ENCODE data around the gene PPARA.

DNA sequence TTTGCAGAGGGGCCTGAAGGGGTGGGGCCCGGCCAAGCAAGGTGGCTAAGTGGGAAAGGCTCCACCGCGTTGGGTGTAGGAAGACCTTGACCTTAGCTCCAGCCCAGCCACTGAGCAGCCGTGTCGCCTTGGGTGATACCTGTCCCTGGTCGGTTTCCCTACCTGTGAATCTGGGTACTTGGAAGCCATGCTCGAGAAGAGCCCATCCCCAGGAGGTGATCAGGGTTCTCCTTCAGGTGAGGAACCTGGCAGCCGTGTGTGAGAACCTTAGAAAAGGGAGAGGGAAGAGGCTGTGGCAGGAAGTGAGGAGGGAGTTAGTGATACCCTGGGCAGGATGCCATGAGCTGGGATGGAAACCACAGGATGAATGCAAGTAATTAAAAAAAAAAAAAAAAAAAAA lies 21.6 kb downstream of the PPARA start:
- no peak for TF ChIP-seq POLR2A (IDR thresholded peaks at IDR 0.05; ENCODE audit: low read depth, low read length)
- TF ChIP-seq, protein P1, sequence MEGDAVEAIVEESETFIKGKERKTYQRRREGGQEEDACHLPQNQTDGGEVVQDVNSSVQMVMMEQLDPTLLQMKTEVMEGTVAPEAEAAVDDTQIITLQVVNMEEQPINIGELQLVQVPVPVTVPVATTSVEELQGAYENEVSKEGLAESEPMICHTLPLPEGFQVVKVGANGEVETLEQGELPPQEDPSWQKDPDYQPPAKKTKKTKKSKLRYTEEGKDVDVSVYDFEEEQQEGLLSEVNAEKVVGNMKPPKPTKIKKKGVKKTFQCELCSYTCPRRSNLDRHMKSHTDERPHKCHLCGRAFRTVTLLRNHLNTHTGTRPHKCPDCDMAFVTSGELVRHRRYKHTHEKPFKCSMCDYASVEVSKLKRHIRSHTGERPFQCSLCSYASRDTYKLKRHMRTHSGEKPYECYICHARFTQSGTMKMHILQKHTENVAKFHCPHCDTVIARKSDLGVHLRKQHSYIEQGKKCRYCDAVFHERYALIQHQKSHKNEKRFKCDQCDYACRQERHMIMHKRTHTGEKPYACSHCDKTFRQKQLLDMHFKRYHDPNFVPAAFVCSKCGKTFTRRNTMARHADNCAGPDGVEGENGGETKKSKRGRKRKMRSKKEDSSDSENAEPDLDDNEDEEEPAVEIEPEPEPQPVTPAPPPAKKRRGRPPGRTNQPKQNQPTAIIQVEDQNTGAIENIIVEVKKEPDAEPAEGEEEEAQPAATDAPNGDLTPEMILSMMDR (IDR thresholded peaks at IDR 0.05; ENCODE audit: extremely low read depth in 1 of 2, insufficient read depth in 1 of 2, low read depth in 1 of 2, low read length in 2 of 2), result no peak
- TF ChIP-seq, protein P2, sequence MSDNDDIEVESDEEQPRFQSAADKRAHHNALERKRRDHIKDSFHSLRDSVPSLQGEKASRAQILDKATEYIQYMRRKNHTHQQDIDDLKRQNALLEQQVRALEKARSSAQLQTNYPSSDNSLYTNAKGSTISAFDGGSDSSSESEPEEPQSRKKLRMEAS (IDR thresholded peaks at IDR 0.05; ENCODE audit: insufficient read depth, insufficient read length), result no peak
- no peak for TF ChIP-seq POLR2AphosphoS5 (IDR thresholded peaks at IDR 0.05; ENCODE audit: insufficient read depth, low read depth, low read length)
- TF ChIP-seq EZH2 (IDR thresholded peaks at IDR 0.05; ENCODE audit: borderline replicate concordance, low read depth, low read length, severe bottlenecking), result no peak
- TF ChIP-seq MYC (IDR thresholded peaks at IDR 0.05; ENCODE audit: low read depth, low read length), result no peak
